ENCODE measurements around the gene VWC2L. TPM values are rescaled to one million over a fixed set of nuclear protein-coding genes. Genes with fewer than 3 reads are reported as not detected.

Gene VWC2L
- total RNA-seq, 1 experiment from 2014 or later = not detected

DNA sequence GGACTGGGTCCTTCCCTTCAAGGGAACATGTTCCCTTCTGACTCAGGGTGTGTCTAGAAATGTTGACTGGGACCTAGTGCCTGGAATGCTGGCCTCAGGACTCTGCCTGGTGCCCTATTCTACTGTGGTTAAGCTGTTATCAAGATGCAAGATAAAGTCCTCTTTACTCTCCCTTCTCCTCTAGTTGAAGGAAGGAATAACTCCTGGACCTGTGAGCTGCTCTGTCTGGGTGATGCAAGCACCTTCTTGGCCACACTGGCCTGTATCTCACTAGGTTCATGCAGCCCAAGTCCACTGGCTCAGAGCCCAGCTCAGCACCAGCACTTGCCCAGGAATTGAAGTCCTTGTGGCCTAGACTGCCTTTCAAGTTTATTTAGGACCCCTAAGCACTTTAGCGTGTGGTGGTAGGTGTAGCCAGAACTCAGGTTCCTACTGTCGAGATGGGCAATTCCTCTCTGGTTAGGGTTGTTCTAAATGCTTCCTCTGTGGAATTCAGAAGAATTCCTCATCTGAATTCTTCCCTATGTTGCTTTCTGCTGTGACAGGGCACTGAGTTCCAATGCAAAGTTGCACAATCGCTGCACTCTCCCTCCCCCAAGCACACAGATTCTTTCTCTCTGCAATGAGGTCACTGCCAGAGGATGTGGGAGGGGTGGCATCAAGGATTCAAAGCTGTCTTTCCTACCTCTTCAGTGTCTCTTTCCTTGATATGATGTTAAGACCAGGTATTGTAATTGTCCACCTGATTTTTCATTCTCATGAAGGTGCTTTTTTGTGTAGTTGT lies 54.7 kb downstream of the VWC2L start:
- peaks cover 16% of the 10 kb centered on the region for H3K9me3 Mint-ChIP-seq
- POLR2A ChIA-PET = no interaction called here
- DNase-seq (ENCODE audit: low spot score) = no peak
- no peaks in the 10 kb centered on the region for H3K27me3 Mint-ChIP-seq (ENCODE audit: low read depth)
- H3K27ac Mint-ChIP-seq = no peak overlapping the region
- no peak for TF ChIP-seq ZNF425 (CRISPR knock-in tag; conservative IDR thresholded peaks at IDR 0.05)
- no peak for TF ChIP-seq CDX4 (CRISPR knock-in tag; IDR thresholded peaks at IDR 0.05; ENCODE audit: borderline replicate concordance)
- no peak for TF ChIP-seq ZNF671 (CRISPR knock-in tag; IDR thresholded peaks at IDR 0.05)
- TF ChIP-seq, protein P1, sequence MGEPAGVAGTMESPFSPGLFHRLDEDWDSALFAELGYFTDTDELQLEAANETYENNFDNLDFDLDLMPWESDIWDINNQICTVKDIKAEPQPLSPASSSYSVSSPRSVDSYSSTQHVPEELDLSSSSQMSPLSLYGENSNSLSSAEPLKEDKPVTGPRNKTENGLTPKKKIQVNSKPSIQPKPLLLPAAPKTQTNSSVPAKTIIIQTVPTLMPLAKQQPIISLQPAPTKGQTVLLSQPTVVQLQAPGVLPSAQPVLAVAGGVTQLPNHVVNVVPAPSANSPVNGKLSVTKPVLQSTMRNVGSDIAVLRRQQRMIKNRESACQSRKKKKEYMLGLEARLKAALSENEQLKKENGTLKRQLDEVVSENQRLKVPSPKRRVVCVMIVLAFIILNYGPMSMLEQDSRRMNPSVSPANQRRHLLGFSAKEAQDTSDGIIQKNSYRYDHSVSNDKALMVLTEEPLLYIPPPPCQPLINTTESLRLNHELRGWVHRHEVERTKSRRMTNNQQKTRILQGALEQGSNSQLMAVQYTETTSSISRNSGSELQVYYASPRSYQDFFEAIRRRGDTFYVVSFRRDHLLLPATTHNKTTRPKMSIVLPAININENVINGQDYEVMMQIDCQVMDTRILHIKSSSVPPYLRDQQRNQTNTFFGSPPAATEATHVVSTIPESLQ (CRISPR knock-in tag; IDR thresholded peaks at IDR 0.05) = no peak
- TF ChIP-seq ZNF281 (CRISPR knock-in tag; IDR thresholded peaks at IDR 0.05) = no peak
- no peak for TF ChIP-seq CBFB (CRISPR knock-in tag; IDR thresholded peaks at IDR 0.05; ENCODE audit: low read depth)
- TF ChIP-seq ZNF263 (CRISPR knock-in tag; IDR thresholded peaks at IDR 0.05; ENCODE audit: low read depth) = no peak
- TF ChIP-seq ZNF317 (CRISPR knock-in tag; IDR thresholded peaks at IDR 0.05; ENCODE audit: borderline replicate concordance, low read depth) = no peak
- TF ChIP-seq RELA (CRISPR knock-in tag; IDR thresholded peaks at IDR 0.05; ENCODE audit: borderline replicate concordance) = no peak
- no peak for TF ChIP-seq ELF4 (CRISPR knock-in tag; IDR thresholded peaks at IDR 0.05; ENCODE audit: low read depth)
- no peak for TF ChIP-seq ZNF396 (CRISPR knock-in tag; IDR thresholded peaks at IDR 0.05; ENCODE audit: borderline replicate concordance)
- no peak for TF ChIP-seq HMGXB4 (CRISPR knock-in tag; IDR thresholded peaks at IDR 0.05)
- no peaks in the 10 kb centered on the region for H3K4me1 Mint-ChIP-seq
- CTCF ChIA-PET = no interaction called here
- ATAC-seq = peak; percentile 24; the same call in 1 of the 2 replicates
- no peak overlapping the region for H3K4me3 Mint-ChIP-seq
- no peaks in the 10 kb centered on the region for H3K36me3 Mint-ChIP-seq

DNA sequence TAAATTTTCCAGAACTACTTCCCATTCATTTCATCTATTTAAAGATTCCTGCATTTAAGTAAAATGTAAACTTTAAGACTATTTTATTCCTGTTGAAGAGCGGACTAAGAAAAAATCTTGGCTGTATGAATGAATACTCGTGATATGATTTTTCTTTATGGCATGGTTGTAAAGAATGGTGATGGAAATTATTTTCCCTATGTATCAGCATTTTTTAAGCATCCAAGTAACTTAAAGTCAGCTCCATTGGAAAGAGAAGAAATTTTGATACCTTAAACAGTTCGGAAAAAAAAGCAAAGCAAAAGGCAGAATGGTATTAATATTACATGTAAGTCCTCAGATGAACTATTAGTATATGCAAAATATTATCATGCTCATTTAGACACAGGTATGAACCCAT lies 58.9 kb downstream of the VWC2L start:
- H3K36me3 Mint-ChIP-seq = no peaks in the 10 kb centered on the region
- ChIA-PET CTCF (no interaction called here), POLR2A (no interaction called here)
- H3K27ac Mint-ChIP-seq = no peak overlapping the region
- H3K4me3 Mint-ChIP-seq = no peak overlapping the region
- no peaks in the 10 kb centered on the region for H3K4me1 Mint-ChIP-seq
- H3K27me3 Mint-ChIP-seq (ENCODE audit: low read depth) = no peaks in the 10 kb centered on the region
- TF ChIP-seq MXD4 (CRISPR knock-in tag; IDR thresholded peaks at IDR 0.05; ENCODE audit: borderline replicate concordance) = no peak
- TF ChIP-seq, protein P2, sequence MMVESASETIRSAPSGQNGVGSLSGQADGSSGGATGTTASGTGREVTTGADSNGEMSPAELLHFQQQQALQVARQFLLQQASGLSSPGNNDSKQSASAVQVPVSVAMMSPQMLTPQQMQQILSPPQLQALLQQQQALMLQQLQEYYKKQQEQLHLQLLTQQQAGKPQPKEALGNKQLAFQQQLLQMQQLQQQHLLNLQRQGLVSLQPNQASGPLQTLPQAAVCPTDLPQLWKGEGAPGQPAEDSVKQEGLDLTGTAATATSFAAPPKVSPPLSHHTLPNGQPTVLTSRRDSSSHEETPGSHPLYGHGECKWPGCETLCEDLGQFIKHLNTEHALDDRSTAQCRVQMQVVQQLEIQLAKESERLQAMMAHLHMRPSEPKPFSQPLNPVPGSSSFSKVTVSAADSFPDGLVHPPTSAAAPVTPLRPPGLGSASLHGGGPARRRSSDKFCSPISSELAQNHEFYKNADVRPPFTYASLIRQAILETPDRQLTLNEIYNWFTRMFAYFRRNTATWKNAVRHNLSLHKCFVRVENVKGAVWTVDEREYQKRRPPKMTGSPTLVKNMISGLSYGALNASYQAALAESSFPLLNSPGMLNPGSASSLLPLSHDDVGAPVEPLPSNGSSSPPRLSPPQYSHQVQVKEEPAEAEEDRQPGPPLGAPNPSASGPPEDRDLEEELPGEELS (CRISPR knock-in tag; IDR thresholded peaks at IDR 0.05) = no peak
- TF ChIP-seq STAT6 (CRISPR knock-in tag; conservative IDR thresholded peaks at IDR 0.05; ENCODE audit: low read depth) = no peak
- no peak for TF ChIP-seq ETV6 (CRISPR knock-in tag; IDR thresholded peaks at IDR 0.05)
- ATAC-seq = no peak
- no peak for DNase-seq (ENCODE audit: low spot score)
- peaks cover 5% of the 10 kb centered on the region for H3K9me3 Mint-ChIP-seq
